GM12891 (cell line): ENCODE measurements around the gene CCL2.

Experiments
- PAX5 ChIP-seq: IDR thresholded peaks from 2 replicates; pipeline ENCODE4 v1.6.1; 2011; ENCODE audit warnings: low read length, moderate library complexity, mild to moderate bottlenecking; ENCODE audit not compliant: insufficient read depth, severe bottlenecking
- POLR2A ChIP-seq: IDR thresholded peaks from 2 replicates; pipeline ENCODE4 v1.6.1; 2011; ENCODE audit warnings: low read depth, low read length, control low read depth
- POLR2AphosphoS5 ChIP-seq: IDR thresholded peaks from 2 replicates; pipeline ENCODE4 v1.6.1; 2011; ENCODE audit warnings: low read depth, low read length, control low read depth
- POU2F2 ChIP-seq: IDR thresholded peaks from 2 replicates; pipeline ENCODE4 v1.6.1; 2011; ENCODE audit warnings: low read depth, mild to moderate bottlenecking, control low read depth, low read length, moderate library complexity
- SPI1 ChIP-seq: IDR thresholded peaks from 2 replicates; pipeline ENCODE4 v1.6.1; 2011; ENCODE audit warnings: low read depth, low read length, control low read depth
- TAF1 ChIP-seq: IDR thresholded peaks from 2 replicates; pipeline ENCODE4 v1.6.1; 2011; ENCODE audit warnings: low read depth, low read length, control low read depth

DNA sequence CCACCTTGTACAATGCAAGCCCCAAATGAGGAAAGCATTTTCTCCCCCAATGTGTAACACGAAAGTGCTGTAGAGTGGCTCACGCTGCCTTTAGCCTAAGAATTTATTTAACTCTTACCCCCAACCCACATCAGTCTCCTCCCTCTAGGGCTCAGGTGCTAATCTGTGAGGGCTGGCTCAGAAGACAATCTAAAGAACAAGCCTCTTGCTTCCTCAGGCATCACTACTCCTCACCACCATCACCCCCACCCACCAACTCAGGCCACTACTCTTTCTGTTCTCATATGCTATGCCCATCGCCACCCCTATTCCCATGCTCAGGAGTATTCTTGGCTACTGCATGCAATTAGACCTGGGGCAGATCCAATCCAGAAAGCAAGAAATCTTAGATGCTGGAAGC lies 3.9 kb upstream of the CCL2 start:
- no peak for TF ChIP-seq POLR2A
- no peak for TF ChIP-seq TAF1
- TF ChIP-seq PAX5, result no peak
- no peak for TF ChIP-seq POLR2AphosphoS5
- TF ChIP-seq SPI1, result no peak
- TF ChIP-seq POU2F2, result no peak
